Right forelimb (tissue), 1 donor: ENCODE data around the gene SIRT3.
A peak's percentile ranks its signal among the peaks of the same experiment; 100 is the strongest.

ENCODE experiments used
- DNase-seq: peaks from one replicate; pipeline ENCODE4 v3.0.0-alpha.2; 2018

The SIRT3 gene

DNA sequence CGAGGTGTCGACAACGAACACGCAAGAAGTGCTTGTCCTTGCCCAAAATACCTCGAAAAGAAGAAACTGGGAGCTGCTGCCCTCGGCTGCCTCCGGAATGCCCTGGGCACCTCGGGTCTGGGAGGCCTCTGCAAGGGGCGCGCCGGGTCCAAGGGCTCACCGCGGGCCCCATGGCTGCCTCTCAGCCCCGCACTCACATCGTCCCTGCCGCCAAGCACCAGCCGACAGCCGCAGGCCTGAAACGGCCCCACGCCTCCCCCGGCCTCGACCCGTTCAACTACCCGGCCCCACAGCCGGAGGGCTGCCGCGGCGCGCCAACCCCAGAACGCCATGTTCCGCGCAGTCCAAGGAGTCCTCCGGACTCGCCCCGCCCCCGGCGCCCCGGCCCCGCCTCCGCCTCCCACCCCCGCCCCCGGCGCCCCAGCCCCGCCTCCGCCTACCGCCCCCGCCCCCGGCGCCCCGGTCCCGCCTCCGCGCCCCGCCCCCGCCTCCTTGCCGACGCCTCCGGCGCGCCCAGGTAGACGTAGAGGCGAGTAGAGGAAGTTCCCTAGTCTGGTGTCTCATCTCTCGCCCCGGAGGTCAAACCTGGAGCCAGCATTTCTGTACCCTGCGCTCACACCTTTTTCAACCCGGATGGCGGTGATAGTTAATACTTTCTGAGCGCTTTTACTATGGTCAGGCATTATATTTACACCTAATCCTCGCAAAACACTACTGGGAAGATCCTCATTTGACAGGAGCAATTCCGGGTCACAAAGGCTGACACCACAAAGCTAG, at the start of gene SIRT3:
SIRT3 (minus strand) TSS at position 346 of the 777 bp plus-strand sequence; CDS start at position 332, 14 bp downstream.
- peak; percentile 93 for DNase-seq

DNA sequence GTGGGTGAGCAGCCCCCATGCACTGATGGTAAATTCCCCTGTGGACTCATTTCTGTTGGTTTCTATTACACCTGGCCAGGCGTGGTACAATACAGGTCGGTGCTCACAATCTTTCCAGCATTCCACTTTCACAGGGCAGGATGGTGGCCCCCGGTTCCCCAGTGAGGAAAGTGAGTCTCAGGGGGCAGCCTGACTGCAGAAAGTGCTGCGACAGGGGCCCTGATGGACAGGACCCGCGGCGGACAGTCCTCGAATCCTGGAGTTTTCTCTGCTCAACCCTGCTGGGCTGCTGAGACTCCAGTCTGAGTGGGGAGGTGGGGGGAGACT, 49.7 kb upstream of the SIRT3 start:
- DNase-seq, result no peak

DNA sequence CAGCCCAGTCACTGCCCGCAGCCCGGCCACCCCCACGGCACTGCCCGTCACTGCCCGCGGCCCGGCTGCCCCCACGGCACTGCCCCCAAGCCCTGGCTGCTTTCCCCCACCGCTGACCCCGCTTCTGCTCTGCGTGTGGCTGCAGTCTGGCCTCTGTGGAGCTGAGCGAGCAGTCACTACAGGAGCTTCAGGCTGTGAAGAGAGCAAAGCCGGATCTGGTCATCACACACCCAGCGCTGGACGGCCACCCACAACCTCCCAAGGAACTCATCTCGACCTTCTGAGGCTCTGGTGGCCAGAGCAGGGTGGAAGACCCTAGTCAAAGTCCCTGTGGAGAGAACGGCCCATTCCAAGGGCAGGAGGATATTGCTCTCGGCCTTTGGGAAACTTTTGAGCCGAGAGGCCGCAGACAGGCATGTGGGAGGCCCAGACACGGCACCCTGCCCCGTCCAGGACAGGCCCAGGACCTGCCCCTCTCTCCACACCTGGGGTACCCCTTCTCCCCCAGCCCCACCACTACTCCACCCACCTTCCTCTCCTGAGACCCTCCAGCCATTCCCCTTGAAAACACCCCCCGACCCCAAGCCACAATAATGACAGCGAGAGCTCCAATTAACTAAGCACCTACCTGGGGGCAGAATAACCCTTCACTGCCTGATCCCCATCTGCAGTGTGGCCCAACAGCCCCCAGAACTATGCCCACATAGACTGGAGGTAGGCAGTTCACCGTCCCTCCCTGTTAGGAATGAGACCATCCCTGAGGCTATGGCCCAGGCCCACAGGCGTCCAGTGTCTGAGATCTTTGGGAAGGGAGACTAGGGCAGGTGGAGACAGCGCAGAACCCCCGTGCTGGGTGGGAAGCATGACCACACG, 49.1 kb upstream of the SIRT3 start:
- DNase-seq, result peak; percentile 32

DNA sequence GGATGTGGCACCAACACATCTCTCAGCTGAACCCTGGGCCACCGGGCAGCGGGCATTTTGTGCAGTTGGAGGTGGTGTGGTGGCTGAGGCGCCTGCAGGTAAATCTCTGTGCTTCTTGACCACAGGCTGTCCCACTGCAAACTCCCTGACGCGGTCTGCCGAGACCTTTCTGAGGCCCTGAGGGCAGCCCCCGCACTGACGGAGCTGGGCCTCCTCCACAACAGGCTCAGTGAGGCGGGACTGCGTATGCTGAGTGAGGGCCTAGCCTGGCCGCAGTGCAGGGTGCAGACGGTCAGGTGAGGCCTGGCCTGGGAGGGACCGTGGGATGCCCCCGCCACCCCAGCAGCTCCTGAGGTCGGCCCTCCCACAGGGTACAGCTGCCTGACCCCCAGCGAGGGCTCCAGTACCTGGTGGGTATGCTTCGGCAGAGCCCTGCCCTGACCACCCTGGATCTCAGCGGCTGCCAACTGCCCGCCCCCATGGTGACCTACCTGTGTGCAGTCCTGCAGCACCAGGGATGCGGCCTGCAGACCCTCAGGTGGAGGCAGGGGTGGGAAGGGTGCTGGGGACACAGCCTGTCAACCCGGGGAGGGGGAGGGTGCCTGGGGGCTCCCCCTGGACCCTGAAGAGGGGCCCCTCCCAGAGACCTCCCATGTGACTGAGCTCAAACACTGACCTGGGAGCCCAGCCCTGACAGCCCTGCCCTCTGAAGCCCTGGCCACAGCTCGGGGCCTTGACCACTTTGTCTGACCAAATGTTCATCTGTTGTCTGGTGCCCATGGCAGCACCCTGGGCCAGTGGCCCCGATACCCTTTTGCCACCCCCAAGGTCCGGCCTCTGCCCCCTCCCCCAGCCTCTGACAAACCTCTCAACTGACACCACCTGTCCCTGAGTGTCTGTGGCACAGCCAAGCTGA, 48.2 kb upstream of the SIRT3 start:
- DNase-seq, result peak; percentile 40

DNA sequence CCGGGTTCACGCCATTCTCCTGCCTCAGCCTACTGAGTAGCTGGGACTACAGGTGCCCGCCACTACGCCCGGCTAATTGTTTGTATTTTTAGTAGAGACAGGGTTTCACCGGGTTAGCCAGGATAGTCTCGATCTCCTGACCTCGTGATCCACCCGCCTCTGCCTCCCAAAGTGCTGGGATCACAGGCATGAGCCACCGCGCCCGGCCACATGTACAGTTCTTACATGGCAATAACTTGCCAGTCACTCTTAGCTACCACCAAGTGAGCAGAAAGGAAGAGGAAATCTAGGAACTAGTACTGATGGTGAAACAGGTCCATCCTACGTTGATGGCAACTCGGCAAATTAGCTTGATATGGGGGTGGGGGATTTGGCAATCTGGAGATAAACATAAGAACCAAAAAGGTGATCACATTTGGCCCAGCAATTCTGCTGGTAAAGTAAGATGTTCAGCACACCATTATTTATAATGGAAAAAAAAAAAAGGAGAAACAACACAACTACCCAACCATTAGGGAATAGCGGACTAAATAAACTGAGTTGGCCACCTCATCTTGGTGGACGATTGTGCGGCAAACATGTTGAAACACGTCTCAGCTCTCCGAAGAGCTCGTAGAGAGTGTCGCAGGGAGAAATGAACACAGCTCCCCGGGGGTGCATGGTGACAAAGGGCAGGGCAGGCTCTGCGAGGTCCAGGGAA, 47.4 kb upstream of the SIRT3 start:
- DNase-seq, result no peak

DNA sequence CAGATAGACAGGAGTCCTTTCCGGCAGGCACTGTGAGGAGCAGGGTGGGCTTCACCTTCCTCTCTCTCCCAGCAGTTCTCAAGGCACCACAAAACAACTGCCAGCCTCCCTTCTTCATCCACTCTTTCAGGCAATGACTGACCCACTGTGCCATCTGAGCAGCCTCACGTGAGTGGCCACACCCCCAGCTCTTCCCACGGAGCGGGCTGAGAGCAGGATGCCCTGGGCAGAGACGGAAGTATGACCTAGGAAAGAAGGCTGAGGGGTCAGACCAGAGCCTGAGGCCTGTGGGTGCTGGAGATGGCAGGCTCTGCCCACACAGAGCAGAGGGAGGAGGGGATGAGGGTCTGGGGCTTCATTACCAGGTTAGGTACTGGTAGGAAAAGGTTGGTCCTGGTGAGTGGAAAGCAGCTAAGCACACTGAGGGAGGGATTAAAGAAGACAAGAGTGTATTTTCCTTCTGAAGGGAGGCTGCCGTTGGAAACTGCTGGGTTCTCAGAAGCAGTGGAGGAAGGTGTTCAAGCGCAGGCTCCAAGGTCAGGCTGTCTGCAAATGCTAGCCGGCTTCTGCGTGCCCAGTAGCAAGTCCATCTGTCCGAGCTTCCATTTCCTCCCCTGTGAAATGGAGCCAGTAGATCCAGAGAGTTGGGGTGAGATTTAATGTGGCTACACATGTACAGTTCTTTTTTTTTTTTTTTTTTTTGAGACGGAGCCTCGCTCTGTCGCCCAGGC, 46.7 kb upstream of the SIRT3 start:
- DNase-seq, result no peak

DNA sequence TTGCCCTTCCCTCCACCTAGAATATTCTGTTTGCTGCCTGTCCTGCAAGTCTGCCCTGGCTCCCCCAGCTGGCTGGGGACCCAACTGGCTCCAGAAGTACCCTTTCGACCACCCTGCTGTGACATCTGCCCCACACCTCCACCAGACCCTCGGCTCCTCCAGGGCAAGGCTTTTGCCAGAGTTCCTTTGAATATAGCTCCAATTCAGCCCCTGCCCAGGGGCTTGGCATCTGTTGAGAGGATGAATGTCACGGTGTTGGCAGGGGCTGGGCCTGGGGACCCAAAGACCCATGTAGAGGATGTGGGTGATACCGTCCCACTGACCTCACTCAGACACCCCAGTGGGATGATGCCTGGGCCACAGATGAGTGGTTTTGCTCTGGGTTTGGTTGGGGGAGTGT, 46.0 kb upstream of the SIRT3 start:
- no peak for DNase-seq

DNA sequence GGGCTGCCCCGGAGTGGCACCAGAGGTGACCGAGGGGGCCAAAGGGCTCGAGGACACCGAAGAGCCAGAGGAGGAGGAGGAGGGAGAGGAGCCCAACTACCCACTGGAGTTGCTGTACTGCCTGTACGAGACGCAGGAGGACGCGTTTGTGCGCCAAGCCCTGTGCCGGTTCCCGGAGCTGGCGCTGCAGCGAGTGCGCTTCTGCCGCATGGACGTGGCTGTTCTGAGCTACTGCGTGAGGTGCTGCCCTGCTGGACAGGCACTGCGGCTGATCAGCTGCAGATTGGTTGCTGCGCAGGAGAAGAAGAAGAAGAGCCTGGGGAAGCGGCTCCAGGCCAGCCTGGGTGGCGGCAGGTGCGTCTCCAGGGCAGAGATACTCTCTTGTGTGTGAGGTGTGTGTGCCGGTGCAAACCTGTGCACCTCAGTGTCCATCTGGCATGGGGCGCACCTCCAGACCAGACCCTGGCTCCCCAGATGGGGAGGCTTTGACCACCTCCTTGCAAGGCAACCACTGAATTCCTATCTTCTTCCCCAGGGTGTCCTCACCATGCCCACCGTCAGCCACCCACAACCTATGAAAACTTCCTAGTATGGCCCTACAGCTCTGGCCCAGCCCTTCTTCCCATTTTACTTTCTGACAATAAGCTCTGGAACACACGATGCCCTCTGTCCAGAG, 45.5 kb upstream of the SIRT3 start:
- peak; percentile 38 for DNase-seq

DNA sequence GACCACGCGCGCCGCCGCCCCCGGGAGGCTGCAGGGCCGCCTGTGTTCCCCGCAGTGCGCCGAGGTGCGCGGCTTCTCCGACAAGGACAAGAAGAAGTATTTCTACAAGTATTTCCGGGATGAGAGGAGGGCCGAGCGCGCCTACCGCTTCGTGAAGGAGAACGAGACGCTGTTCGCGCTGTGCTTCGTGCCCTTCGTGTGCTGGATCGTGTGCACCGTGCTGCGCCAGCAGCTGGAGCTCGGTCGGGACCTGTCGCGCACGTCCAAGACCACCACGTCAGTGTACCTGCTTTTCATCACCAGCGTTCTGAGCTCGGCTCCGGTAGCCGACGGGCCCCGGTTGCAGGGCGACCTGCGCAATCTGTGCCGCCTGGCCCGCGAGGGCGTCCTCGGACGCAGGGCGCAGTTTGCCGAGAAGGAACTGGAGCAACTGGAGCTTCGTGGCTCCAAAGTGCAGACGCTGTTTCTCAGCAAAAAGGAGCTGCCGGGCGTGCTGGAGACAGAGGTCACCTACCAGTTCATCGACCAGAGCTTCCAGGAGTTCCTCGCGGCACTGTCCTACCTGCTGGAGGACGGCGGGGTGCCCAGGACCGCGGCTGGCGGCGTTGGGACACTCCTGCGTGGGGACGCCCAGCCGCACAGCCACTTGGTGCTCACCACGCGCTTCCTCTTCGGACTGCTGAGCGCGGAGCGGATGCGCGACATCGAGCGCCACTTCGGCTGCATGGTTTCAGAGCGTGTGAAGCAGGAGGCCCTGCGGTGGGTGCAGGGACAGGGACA, 44.8 kb upstream of the SIRT3 start:
- no peak for DNase-seq

DNA sequence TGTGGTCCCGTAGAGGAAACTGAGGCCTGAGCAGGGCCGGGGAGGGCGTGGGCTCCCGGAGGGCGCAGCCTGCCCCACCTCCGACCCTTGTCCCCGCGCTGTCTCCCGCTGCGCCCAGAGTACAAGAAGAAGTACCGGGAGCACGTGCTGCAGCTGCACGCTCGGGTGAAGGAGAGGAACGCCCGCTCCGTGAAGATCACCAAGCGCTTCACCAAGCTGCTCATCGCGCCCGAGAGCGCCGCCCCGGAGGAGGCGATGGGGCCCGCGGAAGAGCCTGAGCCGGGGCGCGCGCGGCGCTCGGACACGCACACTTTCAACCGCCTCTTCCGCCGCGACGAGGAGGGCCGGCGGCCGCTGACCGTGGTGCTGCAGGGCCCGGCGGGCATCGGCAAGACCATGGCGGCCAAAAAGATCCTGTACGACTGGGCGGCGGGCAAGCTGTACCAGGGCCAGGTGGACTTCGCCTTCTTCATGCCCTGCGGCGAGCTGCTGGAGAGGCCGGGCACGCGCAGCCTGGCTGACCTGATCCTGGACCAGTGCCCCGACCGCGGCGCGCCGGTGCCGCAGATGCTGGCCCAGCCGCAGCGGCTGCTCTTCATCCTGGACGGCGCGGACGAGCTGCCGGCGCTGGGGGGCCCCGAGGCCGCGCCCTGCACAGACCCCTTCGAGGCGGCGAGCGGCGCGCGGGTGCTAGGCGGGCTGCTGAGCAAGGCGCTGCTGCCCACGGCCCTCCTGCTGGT, 44.0 kb upstream of the SIRT3 start:
- no peak for DNase-seq

DNA sequence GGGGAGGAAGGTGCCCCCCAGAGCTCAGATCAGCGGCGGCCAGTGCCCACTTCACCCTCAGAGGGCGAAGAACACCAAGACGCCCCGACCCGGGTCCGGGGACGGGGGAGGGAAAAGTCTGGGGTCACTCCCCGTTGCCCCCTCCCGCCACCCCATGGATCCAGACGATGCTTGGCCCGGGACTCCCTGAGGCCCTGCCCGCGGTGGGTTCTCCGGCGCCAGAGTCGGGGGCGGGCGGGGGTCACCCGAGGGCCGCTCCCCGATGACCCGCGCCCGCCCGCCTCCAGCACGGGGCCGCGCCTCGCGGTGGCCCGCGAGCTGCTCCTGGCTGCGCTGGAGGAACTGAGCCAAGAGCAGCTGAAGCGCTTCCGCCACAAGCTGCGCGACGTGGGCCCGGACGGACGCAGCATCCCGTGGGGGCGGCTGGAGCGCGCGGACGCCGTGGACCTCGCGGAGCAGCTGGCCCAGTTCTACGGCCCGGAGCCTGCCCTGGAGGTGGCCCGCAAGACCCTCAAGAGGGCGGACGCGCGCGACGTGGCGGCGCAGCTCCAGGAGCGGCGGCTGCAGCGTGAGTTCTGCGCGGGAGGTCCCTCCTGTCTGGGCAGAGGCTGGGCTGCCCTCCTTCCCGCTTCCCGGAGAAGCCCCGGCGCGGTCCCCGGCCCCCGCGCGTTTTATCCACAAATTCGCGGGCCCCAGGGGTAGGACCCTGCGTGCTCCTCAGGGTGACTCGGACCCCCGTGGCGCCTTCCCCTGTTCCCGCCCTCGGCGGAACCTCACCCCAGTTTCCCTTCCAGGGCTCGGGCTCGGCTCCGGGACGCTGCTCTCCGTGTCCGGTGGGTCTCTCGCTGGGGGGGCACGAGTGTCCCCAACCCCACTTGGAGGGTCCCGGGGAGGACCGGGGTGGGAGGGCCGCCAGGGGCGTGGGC, 43.2 kb upstream of the SIRT3 start:
- DNase-seq, result no peak

DNA sequence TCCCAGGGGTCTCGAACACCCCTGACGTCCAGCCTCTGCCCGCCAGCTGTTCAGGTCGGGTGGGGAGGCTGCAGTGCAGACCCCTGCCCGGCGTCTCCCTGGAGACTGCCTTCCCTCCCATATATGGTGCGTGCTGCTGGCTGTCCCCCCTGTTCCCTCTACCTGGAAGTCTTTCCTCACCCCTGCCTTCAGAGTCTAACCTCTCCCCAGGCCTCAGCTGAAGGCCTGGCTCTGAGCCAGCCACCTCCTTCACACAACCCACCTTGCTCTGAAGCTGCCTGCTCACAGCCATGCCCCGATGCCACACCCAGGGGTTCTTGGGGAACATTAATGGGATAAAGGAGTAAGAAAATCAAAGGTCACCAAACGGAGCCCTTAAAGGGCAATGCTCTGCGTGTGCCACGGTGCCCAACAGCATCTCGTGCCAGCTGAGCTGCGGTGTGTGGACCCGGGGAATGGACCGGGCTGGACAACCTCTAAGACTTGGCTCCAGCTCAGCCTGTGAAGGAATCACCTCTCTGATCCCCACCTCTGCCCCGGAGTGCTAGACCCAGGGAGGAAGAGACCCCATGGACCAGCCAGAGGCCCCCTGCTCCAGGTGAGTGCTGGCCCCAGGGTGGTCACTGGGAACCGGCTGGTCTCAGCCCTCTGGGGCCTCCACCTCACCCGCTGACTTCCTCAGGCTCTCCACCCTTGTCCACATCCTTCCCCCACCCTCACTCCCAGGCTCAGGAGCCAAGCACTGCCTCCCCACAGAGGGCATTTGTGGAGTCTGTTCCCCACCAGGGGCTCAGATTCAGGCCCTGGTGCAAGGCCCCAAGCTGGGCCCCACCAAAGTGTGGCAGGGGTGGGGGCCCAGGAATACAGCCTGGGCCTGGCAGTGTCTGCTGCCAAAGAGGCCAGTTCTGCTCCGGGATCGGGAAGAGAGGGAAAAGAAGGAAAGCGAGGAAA, 42.1 kb upstream of the SIRT3 start, which contains the start of gene NLRP6:
NLRP6 (plus strand) TSS at position 407 of the 951 bp plus-strand sequence; CDS start at position 570, 163 bp downstream.
- no peak for DNase-seq

DNA sequence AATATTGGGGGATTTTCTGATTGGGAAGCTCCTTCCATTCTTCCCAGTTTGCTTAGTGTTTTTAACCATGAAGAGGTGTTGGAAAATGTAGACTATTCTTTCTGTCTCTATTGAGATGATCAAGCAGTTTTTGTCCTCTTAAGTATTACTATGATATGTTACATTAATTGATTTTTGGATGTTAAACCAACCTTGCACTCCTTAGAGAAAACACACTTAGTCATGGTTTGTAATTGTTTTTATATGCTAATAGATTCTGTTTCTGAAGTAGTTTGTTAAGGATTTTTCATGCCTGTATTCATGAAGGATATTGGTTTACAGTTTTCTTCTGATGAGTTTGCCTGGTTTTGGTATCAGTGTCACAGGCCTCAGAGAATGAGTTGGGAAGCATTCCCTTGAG, 40.1 kb upstream of the SIRT3 start:
- no peak for DNase-seq

DNA sequence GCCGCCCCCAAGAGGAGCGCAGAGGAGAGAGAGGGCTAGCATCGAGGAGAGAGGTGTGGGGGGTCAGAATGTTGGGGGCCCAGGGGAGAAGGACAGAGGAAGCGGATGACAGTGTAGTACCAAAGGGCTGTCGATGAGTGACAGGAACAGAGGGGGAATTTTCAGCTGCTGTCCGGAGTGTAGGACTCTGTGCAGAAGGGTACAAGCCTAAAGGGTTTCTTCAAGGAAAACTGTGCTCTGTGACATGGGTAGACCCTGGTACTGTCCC, 36.7 kb upstream of the SIRT3 start:
- no peak for DNase-seq

DNA sequence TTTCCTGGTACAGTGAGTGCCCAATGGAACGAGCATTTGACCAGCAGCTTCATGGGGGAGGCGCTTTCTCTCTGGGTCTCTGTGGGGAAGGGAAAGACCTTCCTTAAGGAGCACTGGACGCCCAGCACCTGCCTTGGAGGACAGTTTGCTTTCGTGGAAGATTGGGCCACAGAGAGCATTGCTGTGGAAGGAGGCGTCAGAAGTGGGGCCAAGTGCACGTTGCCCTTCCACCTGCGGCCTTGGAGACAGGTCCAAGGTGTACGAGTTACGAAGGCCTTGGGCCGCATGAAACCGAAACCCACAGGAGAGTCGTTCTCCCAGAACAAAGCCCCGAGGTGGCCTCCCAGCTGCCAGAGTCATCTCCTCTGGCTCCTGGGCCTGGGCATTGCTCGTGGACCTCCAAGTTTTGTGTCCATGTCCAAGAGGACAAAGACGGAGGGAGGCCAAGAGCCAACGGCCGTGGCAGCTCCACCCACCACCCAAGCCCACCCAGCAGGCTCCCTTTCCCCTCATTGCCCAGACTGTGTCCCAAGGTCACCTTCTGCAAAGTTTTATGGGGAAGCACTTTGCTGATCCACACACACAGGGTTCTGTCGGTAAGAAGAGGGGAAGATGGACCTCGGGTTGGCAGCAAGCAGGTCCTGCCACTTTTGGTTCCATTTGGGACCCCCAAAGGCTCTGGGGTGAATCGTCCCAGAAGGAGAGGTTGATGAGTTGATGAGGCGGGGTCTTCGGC, 36.2 kb upstream of the SIRT3 start:
- no peak for DNase-seq

DNA sequence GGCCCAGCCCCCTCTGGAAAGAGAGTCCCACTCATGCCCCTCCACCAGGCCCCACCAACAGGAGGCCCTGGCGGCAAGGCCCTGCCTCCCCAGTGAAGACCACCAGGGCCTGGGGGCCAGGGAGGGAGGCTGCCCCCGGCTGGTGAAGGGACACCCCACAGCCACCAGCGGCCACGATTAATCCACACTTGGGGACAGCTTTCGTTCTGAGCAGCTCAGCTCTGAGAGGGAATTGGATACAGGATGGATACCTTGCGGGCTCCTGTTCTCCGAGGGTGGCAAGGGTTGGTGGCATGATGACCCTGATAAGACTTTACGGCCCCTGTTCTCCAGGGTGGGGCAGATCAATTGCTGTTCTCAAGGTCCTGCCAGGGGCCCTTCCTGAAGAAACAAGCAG, 35.2 kb upstream of the SIRT3 start:
- no peak for DNase-seq
